GM19043 (cell line): Measurements from ENCODE around the gene POR.

Experiments used
- ATAC-seq: cut with Tn5 transposase; IDR thresholded peaks from one replicate; pipeline ENCODE4 v1.9.1; 2021; ENCODE audit warnings: low read depth; ENCODE audit not compliant: unreplicated experiment

POR gene

DNA sequence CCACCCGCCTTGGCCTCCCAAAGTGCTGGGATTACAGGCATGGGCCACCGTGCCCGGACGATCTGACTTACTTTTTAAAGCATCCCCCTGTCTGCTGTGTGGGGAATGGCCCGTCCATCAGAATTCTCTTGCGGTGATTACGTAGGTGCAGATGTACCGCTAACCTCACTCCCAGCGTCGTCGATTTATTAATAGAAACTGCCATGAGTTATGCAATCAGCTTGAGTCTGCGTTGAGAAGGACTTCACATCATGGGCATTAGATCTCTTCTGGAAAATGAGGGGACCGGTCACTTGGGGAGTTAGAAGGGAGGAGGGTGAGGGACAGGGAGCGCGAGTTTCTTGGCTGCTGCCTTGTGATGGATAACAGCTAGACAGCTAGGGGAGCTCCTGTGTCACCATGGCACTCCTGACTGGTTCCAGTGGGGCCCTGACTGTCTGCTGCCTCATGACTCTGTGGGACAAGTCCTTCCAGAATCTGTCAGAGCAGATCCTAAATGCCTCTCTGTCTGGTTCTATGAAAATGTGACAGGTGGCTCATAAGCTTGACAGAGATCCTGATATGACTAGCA lies 35.2 kb downstream of the POR start:
- no peak for ATAC-seq

DNA sequence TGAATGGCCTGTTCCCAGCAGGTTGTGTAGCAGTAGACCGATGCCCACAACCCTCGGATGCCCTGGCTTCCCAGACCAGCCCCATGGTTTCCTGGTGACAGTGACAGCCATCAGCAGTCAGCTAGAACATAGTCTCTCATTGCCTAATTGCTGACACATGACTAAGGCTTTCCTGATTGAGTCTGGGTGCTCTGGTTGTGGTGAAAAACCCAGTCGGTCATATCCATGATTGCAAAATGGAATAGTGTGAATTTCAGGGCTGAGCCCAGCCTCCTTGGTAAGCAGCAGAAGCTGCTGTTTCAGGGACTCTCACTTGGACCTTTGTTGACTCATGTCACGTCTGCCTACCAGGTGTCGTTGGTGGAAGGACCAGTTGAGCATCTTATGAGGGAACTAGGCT lies 36.6 kb downstream of the POR start:
- ATAC-seq, result no peak

DNA sequence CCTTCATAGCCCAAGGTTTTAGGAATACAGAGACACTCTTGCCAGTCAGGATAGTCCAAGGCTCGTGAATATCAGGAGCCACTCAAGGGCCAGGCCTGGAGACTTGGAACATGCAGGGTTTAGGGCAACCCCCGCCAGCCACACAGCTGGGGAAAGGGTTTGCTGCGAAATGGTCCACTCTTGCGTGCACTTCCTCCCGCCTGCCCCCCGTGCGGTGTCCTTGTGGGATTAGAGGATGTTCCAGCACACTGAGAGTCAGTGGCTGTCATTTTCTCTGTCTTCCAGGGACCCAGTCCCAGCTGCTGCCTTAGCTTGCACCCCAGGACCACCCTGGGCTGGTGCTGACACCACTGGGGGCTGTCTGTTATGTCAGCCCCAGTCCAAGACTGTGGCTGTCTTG lies 38.5 kb downstream of the POR start:
- ATAC-seq, result no peak

DNA sequence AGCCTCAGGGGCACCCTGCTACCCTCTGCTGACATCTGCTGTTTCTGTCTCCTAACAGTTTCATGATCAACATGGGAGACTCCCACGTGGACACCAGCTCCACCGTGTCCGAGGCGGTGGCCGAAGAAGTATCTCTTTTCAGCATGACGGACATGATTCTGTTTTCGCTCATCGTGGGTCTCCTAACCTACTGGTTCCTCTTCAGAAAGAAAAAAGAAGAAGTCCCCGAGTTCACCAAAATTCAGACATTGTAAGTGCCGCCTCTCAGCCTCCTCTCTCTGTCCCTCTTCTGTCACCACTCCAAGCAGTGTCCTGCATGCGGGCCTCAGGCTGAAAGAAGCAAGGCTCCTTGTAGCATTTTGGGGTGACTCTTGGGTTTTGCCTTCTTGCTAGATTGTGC lies 39.0 kb downstream of the POR start:
- no peak for ATAC-seq

DNA sequence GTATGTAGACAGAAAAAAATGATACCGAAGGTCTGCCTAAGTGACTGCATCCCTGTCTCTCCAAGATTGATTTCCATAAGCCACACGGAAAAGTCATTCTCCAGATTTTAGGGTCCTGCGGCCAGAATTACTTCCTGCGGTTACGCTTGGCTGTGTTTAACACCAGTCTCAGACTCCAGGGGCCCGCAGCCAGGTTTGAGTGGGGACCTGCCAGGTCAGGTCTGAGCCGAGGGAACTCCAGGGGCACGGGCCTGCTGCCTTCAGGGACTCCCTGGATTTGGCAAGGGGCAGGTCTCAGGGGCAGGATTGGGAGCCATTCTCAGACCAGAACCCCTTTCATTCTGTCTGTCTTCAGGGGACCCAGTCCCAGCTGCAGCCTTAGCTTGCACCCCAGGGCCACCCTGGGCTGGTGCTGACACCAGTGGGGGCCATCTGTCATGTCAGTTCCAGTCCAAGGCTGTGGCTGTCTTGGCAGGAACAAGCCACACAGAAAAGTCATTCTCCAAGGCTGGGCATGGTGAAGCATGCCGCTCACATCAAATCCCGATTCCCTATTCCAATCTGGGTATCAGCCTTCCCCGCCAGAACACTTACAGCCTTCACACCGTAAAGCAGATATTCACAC lies 40.5 kb downstream of the POR start:
- ATAC-seq, result no peak

DNA sequence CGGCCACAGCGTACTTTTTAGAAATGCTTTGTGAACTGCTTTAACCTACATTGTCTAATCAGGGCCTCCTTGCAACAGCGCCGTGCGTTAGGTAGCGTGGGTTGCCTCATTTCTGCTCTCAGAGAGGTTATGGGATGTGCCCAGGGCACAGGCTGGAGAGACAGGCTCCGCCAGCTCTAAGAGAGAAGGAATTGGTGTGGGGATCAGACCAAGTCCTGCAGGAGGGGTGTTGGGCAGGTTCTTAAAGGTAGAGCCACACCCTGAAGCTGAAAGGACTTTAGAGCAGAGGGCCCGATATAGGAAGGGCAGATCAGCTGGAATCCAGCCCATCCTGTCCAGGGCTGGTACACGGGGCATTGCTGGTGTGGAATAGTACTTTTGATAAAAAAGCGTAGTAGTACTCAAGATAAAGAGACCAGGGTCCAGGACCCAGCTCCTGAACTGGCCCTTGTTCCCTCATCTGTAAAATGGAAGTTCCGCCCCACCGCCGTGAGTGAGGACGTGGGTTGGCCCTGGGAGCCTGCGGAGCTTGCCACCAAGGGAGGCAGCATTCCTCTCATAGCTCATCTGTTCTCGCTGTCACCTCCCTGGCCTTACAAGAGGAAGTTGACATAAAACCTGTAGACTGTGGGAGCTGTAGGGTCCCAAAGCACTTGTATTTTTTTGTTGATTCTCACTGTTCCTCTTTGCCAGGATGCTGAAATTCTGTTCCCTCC lies 42.2 kb downstream of the POR start:
- no peak for ATAC-seq

DNA sequence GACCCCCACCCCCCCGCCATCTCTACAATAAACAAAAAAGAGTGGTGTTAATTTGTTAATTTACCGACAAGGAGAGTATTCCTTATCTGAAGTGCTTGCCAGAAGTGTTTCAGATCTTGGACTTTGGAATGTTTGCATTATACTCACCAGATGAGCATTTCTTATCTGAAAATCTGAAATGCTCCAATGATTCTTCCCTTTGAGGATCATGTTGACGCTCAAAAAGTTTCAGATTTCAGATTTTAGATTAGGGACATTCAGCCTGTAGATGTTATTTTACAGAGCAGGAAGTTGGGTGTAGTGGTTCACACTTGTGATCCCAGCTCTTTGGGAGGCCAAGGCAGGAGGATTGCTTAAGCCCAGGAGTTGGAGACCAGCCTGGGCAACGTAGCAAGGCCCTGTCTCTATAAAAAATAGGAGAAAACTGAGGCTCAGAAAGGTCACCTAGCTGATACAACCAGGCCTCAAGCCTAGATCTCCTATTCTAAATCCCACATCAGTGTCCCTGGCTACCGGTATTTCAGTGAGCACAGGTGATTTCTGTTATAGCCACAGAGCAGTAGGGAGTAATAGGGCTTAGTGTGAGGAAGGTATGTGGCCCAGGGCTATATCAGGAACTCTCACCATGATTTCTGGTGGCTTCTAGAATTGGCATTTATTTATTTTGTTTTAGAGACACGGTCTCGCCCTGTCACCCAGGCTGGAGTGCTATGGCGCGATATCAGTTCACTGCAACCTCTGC lies 44.0 kb downstream of the POR start:
- ATAC-seq, result no peak

DNA sequence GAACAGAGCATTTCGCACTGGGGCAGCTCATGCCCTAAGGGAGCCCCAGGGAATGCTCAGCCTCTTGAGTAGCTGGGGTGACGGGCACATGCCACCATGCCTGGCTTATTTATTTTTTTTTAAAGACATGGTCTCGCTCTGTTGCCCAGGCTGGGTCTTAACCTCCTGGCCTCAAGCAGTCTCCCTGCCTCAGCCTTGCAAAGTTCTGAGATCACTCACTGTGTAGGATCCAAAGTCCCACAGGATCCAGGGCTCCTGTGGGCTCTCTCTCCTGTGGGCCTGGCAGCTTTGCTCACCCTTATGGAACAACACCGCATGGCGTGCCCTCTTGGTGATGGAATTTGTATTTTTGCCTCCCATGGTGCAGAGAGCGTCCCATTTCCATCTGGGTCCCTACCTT lies 45.4 kb downstream of the POR start:
- ATAC-seq, result no peak

DNA sequence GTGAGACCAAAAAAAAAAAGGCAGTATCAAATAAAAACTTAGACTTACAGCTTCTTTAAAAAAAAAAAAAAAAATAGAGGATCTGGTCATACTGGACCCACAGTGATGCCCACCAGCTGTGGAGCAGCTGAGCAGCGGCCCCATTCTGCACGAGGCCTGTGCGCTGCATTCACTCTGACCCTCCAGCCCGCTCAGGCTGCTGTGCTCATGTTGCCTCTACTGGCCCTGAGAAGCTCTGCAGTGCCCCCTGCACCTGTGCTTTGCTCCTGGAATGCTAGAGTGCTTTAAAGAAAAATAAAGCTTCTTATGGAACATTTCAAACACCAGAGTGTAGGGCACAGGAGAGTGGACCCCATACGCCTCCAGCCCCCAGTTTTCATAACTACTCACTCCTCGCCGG lies 46.3 kb downstream of the POR start:
- ATAC-seq, result no peak

DNA sequence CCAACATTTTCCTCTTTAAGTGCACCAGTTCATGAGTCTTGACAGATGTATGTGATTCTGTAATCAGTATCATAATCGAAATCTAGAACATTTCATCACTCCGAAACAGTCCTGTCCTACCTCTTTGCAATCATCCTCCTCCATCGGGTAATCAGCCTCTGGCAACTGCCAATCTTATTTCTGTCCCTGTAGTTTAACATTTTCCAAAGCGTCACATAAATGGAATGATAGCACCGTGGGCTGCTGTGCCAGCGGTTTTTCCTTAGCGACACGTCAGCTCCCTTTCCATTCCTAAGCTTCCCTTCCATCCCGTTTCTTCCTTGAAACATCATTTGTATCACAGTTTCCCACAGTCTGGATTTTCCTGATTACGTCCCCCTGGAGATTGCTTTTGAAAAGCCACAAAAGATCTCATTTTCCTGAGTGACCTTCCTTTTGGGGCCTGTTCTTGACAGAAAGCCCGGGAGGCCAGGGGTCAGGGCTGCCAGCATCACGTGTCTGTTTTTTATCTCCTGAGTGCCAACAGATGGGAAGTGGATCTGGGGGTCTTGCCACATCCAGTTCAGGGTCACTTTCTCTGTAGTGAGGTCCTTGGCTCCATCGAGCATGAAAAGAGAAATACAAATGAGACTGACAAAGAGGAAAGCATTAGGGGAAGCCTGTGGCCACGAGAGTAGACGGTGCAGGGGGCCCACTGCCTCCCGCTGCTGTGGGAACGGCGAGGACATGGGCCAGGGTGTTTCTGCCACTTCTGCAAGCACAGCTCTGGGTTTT lies 47.8 kb downstream of the POR start:
- ATAC-seq, result no peak

DNA sequence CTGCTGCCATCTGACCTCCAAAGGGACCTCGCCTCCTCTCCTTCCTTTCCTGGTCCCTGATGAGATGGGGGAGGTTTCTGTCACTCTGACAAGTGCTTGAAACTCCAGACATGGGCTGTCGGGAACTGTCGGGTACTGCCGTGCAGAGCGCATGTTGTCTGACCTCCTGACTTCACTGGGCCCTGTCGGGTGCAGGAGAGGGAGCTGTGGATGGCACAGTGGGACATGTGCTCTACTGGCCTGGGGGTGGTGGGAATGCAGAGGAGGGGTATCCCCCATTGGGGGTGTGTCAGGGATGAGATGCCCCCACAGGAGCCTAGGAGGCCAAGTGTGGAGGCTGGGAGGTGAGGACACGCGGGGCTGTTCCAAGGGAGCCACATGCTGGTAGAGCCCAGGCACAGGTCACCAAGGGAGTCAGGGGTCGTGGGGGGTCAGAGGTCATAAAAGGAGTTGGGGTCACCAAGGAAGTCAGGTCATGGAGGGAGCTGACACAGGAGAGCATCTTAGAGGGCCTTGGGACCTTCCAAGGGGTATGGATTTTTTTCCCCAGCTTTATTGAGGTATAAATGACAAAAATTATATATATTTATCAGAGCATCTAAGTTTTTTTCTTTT lies 48.5 kb downstream of the POR start:
- no peak for ATAC-seq

DNA sequence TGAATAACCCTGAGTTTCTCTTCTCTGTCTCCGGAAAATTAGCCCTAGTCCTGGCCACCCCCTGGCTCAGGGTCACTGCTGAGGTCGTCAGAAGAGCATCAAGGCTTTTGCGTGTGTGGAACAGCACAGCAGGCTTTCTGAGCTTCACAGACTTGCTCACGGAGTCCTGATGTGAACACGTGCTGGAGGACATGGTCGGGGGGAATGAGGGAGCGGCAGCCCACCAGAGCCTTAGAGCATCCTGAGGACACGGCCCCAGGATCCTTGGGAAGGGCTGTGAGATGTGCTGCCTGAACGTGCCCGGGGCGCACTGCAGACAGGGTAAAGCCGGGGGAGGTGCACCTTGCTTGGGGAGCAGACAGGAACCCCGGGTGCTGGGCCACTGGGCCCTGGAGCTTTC lies 50.7 kb downstream of the POR start:
- no peak for ATAC-seq

DNA sequence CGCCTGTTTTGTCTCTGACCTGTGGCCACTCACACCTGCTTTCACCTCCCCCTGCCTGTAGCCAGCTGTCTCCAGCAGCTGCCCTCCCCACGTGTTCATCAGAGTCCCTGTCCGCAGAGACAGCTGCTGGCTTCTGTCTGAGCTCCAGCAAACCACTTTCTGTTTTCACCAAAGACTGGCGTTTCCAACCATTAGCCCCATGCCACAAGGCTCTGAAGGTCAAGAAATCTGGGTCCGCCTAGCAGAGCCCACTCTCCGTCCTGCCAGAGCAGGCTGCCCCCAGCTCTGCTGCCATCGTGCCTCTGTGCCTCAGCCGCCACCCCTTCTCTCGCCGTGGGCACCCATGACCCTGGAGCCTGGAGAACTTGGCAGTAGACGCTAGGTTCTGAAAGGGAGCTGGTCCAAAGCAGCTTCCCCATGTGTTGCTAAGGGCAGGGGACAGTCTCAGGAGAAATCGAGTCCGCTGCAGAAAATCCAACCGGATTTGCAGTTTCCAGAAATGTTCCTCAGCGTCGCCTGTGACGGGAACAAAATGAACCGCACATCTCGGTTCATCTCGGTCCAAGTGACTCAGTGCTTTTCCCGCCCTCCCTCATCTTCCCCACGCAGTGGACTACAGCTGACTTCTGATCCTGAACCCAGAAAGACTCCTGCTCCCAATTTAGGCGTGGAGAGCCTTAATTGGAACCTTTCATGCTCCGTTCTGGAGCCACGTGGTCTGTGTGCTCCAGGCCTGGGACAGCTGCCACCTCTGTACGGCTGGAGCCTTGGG lies 51.4 kb downstream of the POR start:
- ATAC-seq, result no peak

DNA sequence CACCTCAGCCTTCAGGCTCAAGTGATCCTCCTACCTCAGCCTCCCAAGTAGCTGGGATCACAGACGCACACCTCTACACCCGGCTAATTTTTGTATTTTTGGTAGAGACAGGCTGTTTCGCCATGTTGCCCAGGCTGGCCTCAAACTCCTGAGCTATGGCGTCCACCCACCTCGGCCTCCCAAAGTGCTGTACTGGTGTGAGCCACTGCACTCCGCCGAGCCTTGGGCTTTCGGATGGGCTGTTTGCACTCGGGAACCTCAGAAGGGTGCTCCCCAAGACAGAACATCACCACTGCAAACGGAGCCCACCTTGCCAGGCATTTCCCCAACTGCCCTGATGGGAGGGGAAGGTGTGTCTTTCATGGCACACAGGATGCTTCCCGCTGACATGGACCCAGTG lies 52.1 kb downstream of the POR start:
- no peak for ATAC-seq

DNA sequence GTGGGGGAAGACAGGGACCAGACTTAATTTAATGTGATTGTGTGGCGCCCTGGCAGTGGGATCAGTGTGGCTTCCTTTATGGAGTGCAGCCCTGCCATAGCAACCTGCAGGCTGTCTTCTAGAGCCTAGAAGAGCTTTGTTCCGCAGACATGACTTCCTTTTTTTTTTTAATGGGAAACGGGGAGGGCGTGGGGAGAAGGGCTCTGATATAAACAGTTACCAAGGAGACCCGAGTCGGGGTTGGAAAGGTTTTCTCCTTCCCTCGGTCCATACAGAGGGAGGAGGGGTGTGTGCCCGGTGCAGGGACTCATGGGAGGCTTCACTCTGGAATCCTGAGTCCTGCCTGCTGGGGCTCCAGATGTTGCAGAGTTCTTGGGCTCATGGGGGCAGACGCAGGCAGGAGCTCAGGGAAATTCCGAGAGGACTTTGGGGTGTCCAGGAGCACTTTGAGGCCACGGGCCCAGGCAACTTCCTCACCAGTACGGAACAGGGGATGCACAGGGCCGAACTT lies 52.6 kb downstream of the POR start:
- ATAC-seq, result no peak

DNA sequence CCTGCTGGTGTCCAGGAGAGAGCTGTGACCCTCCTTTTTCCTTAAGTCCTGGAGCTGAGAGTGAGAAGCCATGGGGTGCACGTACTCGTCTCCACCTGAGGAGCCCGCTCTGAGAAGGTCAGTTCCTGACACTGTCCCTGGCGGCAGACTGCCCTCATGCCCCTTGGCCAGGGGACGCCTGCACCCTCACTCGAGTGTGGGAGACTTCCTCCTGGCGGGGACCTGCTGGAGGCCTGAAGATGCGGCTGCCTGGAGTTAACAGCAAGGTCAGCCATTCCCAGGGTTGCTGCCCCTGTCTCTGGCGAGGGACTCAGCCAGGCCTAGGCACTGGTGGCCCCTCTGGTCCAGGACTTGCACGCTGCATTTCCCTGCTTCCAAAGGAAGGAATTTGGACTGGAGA lies 53.1 kb downstream of the POR start:
- ATAC-seq, result no peak

DNA sequence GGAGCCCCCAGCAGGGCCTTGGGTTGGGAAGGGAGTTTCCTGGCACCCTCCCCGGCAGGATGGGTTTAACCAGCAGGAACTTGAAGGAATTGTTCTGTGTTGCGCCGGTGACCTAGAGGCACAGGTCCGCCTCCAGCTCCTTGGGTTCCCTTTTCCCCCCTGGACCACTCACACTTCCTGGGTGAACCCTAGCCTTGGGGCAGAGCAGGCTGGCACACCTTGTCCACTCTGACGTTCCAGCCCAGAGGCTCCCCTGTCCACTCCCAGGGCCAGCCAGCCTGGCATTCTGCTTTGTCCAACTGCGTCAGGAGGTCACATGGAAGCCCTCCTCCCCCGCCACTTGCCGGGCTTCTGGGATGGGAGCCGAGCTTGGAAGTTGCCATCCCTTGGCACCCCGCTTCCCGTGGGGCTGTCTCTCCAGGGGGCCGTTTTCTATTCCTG lies 53.6 kb downstream of the POR start:
- no peak for ATAC-seq

DNA sequence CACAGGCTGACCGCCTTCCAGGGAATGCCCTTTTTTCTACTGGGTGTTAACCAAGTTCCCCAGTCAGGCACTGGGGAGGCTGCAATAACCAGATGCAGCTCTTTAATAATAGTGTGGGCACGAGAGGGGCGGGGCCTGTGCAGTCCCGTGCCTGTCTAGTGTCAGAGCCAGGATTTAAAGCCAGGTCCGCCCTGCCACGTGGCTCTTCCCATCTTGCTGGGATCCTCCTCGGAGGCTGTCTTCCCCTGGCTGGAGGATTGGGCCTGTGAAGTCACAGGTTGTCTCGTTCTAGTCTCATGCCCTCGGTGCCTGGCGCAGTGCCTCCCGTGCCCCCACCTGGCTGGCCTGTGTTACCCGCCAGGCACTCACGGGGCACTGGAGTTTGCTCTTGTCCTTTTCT lies 54.2 kb downstream of the POR start:
- no peak for ATAC-seq

DNA sequence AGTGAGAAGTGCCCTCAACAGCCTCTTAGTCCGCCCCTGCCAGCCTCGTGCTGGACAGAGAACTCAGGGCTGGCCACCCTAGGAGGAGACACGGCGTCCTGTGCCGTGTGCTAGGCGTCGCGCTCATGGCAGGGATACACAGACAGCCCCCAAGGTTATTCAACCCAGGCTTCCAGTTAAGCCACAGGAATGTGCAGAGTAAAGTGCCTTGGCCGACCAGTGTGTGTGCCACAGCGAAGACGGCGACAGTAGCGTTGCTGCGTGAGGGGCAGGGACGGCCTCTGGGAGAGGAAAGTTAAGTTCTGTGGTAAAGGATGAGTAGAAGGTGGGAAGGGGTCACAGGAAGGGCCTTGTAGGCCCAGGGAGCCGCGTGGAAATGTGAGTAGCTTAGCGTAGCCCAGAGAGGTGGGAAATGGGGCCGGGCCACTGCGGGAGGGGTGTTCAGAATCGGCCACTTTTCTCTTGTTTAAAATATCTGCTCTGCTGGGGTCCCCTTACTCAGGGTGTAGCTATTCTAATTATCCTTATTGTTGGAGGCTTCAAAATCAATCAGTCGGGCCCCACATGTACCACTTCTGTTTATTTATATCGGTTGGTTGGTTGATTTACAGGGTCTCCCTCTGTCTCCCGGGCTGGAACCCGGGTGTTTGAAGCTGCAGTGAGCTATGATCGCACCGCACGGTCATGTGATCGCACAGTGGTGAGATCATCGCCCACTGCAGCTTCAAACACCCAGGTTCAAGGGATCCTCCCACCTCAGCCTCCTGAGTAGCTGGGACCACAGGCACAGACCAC lies 54.9 kb downstream of the POR start:
- no peak for ATAC-seq
